Colonic mucosa (tissue), 4 donors: Measurements from ENCODE around the gene TP53AIP1. TPM values are rescaled to one million over a fixed set of nuclear protein-coding genes. Genes with fewer than 3 reads are reported as not detected.

Experiments used
- DNase-seq: peaks from one replicate; pipeline ENCODE4 v3.0.0-alpha.2; 2020
- H3K27ac ChIP-seq: fragments of 200-600 bp; one replicate; pipeline ENCODE4 v1.8.0; 2021
- H3K27me3 ChIP-seq: fragments of 200-600 bp; one replicate; pipeline ENCODE4 v1.8.0; 2021
- H3K36me3 ChIP-seq: fragments of 200-600 bp; one replicate; pipeline ENCODE4 v1.8.0; 2021
- H3K4me1 ChIP-seq: fragments of 200-600 bp; one replicate; pipeline ENCODE4 v1.8.0; 2021; ENCODE audit warnings: mild to moderate bottlenecking
- H3K4me3 ChIP-seq: fragments of 200-600 bp; one replicate; pipeline ENCODE4 v1.8.0; 2021
- H3K9ac ChIP-seq, 2 donors: one replicate each; pipeline ENCODE4 v1.7.0; 2013; ENCODE audit warnings: control low read depth in 2 of 2, low read depth in 2 of 2, low read length in 2 of 2
- H3K9me3 ChIP-seq: fragments of 200-600 bp; one replicate; pipeline ENCODE4 v1.8.0; 2021
- CTCF ChIP-seq: fragments of 200-600 bp; IDR thresholded peaks from one replicate; pipeline ENCODE4 v1.8.0; 2022; ENCODE audit warnings: antibody characterized with exemption, mild to moderate bottlenecking
- intact Hi-C: fragments of 100-400 bp; cut with DNase I; formaldehyde crosslinking; loops from one replicate; pipeline ENCODE4 v1.14.1; 2022
- total RNA-seq, 2 donors: library from RNA; stranded (reverse); fragmentation: NEBNext Ultra II Directional in 1 of 2; extraction: Animal tissue kit (Norgen Biotek cat#: 25700) in 1 of 2; gene quantifications; one replicate each; pipeline ENCODE4 v1.2.1, GENCODE V29; 2021
- donor health status: healthy.
- donor health status: DM: no; HTN: no; CAD: no.
- donor health status: DM: no; HTN: no; CAD: no.

TP53AIP1 gene
- total RNA-seq, 2 donors from 2014 or later: 0.12 to 0.19 TPM

GRCh38 chr11:128940603-128941002 lies 2.1 kb downstream of the TP53AIP1 start:
- intact Hi-C loops: no loop called here
- H3K27me3 ChIP-seq: no peaks in the 10 kb centered on the region
- no peak overlapping the region for H3K9ac ChIP-seq
- no peak overlapping the region for H3K4me3 ChIP-seq
- no peak overlapping the region for H3K27ac ChIP-seq
- no peak for DNase-seq
- TF ChIP-seq CTCF: no peak
- H3K4me1 ChIP-seq: no peaks in the 10 kb centered on the region
- H3K9me3 ChIP-seq: no peaks in the 10 kb centered on the region
- H3K36me3 ChIP-seq: no peaks in the 10 kb centered on the region

GRCh38 chr11:128940156-128940555 lies 2.5 kb downstream of the TP53AIP1 start:
- Histone ChIP-seq H3K36me3 (no peaks in the 10 kb centered on the region), H3K4me1 (no peaks in the 10 kb centered on the region), H3K4me3 (no peak overlapping the region), H3K27me3 (no peaks in the 10 kb centered on the region), H3K9ac (no peak overlapping the region), H3K27ac (no peak overlapping the region), H3K9me3 (no peaks in the 10 kb centered on the region)
- DNase-seq: no peak
- TF ChIP-seq CTCF: no peak
- intact Hi-C loops: no loop called here

- no peaks in the 10 kb centered on the region for H3K27me3 ChIP-seq
- no peak for TF ChIP-seq CTCF
- H3K27ac ChIP-seq: no peak overlapping the region
- no peaks in the 10 kb centered on the region for H3K9me3 ChIP-seq
- H3K36me3 ChIP-seq: no peaks in the 10 kb centered on the region
- H3K9ac ChIP-seq: no peak overlapping the region
- H3K4me1 ChIP-seq: no peaks in the 10 kb centered on the region
- no peak for DNase-seq
- intact Hi-C loops: no loop called here
- H3K4me3 ChIP-seq: no peak overlapping the region
Observed at GRCh38 chr11:128939591-128939990, 3.1 kb downstream of the TP53AIP1 start.

GRCh38 chr11:128938156-128938885 lies 4.3 kb downstream of the TP53AIP1 start:
- no peak overlapping the region for H3K27ac ChIP-seq
- H3K9me3 ChIP-seq: no peaks in the 10 kb centered on the region
- intact Hi-C loops: no loop called here
- no peak overlapping the region for H3K9ac ChIP-seq
- no peak overlapping the region for H3K4me3 ChIP-seq
- H3K36me3 ChIP-seq: no peaks in the 10 kb centered on the region
- no peaks in the 10 kb centered on the region for H3K4me1 ChIP-seq
- DNase-seq: no peak
- H3K27me3 ChIP-seq: no peaks in the 10 kb centered on the region
- no peak for TF ChIP-seq CTCF

GRCh38 chr11:128937480-128937879 lies 5.2 kb downstream of the TP53AIP1 start:
- intact Hi-C loops: no loop called here
- Histone ChIP-seq H3K4me3 (no peak overlapping the region), H3K27me3 (no peaks in the 10 kb centered on the region), H3K9me3 (no peaks in the 10 kb centered on the region), H3K27ac (no peak overlapping the region), H3K9ac (no peak overlapping the region), H3K4me1 (no peaks in the 10 kb centered on the region), H3K36me3 (no peaks in the 10 kb centered on the region)
- TF ChIP-seq CTCF: no peak
- no peak for DNase-seq
